K562 (cell line): Measurements from ENCODE around the gene SCPEP1. TPM values are rescaled to one million over a fixed set of nuclear protein-coding genes. Genes with fewer than 3 reads are reported as not detected.

Experiments
- CTBP1 ChIP-seq: fragments of 450-650 bp; IDR thresholded peaks from 2 replicates; pipeline ENCODE4 v1.6.1; 2016; ENCODE audit warnings: borderline replicate concordance
- FOSL1 ChIP-seq: fragments of 200-800 bp; sonication (Bioruptor generic); conservative IDR thresholded peaks from 2 replicates; pipeline ENCODE4 v1.6.1; 2016; ENCODE audit warnings: missing genetic modification characterization, missing compliant biosample characterization
- JUN ChIP-seq, 2 experiments: sonication (generic) in 1 of 2; formaldehyde crosslinking in 1 of 2; IDR thresholded peaks; 2 replicates each; pipeline versions ENCODE4 v1.6.1 to v1.8.0; 2012 to 2022; ENCODE audit warnings: borderline replicate concordance in 2 of 2, mild to moderate bottlenecking in 2 of 2, improper control_type of control experiment in 1 of 2, low read depth in 1 of 2, low read length in 1 of 2, missing genetic modification reagents in 1 of 2
- MAZ ChIP-seq, 2 experiments: fragments of 450-650 bp in 1 of 2; sonication (generic) in 1 of 2; formaldehyde crosslinking; IDR thresholded peaks in 1 of 2; conservative IDR thresholded peaks in 1 of 2; 2 replicates each; pipeline versions ENCODE4 v1.4.0 to v1.5.0; 2020; ENCODE audit warnings: mild to moderate bottlenecking in 1 of 2, missing genetic modification reagents in 1 of 2
- NR2C2 ChIP-seq, 2 experiments: fragments of 200-800 bp in 1 of 2; sonication (Bioruptor generic) in 1 of 2; sonication (generic) in 1 of 2; formaldehyde crosslinking in 1 of 2; IDR thresholded peaks; 2 replicates each; pipeline versions ENCODE4 v1.6.1 to v1.8.0; 2016 to 2022; ENCODE audit warnings: mild to moderate bottlenecking in 1 of 2, missing compliant biosample characterization in 1 of 2, missing genetic modification characterization in 1 of 2, missing genetic modification reagents in 1 of 2
- polyA plus RNA-seq, 8 experiments: library from polyadenylated mRNA; depleted of rRNA in 4 of 8; stranded (reverse) in 5 of 8; unstranded in 3 of 8; fragments of >200 nt; fragmentation: Nextera tagmentation in 2 of 8; fragmentation: Illumina TruSeq in 1 of 8; extraction: Ambion mirVana in 2 of 8; extraction: Trizol in 1 of 8; gene quantifications; 2 replicates each; pipeline versions ENCODE4 v1.2.1 to v1.2.3, GENCODE V29; 2011 to 2014; ENCODE audit warnings: inconsistent platforms in 1 of 8, missing spikeins in 1 of 8
- total RNA-seq, 7 experiments: library from RNA; depleted of rRNA in 6 of 7; stranded (reverse); fragments of >200 nt in 6 of 7; fragmentation: Illumina TruSeq in 2 of 7; extraction: Trizol in 2 of 7; gene quantifications; 2 replicates each; pipeline versions ENCODE4 v1.2.1 to v1.2.3, GENCODE V29; 2011 to 2021; ENCODE audit warnings: low replicate concordance in 1 of 7
- TF ChIP-seq, protein P1 (sequence below): fragments of 450-650 bp; formaldehyde crosslinking; IDR thresholded peaks from 2 replicates; pipeline ENCODE4 v1.4.0; 2020; ENCODE audit warnings: mild to moderate bottlenecking, moderate library complexity
- TF ChIP-seq, protein P2 (sequence below), 3 experiments: IDR thresholded peaks in 2 of 3; conservative IDR thresholded peaks in 1 of 3; 2 replicates each; pipeline ENCODE4 v1.5.1; 2011 to 2012; ENCODE audit warnings: low read length in 3 of 3, mild to moderate bottlenecking in 3 of 3, control low read depth in 2 of 3, improper control_type of control experiment in 1 of 3, inconsistent platforms in 1 of 3, low read depth in 1 of 3, mixed read lengths in 1 of 3, moderate library complexity in 1 of 3; ENCODE audit not compliant: insufficient read depth in 2 of 3
- TF ChIP-seq, protein P3 (sequence below), 2 experiments: fragments of 450-650 bp; formaldehyde crosslinking in 1 of 2; IDR thresholded peaks; 2 replicates each; pipeline versions ENCODE4 v1.4.0 to v1.6.1; 2014 to 2020; ENCODE audit warnings: mild to moderate bottlenecking in 2 of 2, borderline replicate concordance in 1 of 2, low read depth in 1 of 2

SCPEP1 gene
- total and polyA plus RNA-seq, 9 of the 15 experiments (the other 6 are each of a cell fraction or from before 2014, with no cell fraction given), result 5.1 to 14.8 (median 7.2) TPM

DNA sequence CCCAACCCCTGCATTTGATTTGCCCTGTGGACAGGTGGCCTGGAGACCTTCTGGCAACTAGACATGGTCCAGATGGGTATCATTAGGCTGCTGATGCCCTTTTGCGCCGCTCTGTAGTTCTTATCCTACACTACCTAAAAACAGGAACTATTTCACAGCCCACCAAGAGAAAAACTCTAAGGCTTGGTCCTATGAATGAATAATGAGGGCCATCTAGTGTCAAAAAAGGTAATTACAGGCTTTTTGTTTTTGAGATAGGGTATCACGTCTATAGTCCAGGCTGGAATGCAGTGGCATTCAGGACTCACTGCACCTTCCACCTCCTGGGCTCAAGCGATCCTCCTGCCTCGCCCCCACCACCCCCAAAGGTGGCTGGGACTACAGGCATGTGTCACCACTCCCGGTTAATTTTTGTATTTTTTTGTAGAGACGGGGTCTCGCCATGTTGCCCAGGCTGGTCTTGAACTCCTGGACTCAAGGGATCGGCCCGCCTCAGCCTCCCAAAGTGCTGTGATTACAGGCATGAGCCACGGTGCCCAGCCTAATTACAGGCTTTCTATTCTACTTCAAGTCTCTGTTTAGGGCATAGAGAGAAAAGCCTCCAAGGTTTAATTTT, 38.0 kb upstream of the SCPEP1 start (continued):
- TF ChIP-seq, protein P1, sequence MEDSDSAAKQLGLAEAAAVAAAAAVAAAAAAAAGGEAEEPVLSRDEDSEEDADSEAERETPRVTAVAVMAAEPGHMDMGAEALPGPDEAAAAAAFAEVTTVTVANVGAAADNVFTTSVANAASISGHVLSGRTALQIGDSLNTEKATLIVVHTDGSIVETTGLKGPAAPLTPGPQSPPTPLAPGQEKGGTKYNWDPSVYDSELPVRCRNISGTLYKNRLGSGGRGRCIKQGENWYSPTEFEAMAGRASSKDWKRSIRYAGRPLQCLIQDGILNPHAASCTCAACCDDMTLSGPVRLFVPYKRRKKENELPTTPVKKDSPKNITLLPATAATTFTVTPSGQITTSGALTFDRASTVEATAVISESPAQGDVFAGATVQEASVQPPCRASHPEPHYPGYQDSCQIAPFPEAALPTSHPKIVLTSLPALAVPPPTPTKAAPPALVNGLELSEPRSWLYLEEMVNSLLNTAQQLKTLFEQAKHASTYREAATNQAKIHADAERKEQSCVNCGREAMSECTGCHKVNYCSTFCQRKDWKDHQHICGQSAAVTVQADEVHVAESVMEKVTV (CRISPR knock-in tag), result peak; percentile 79
- TF ChIP-seq FOSL1 (no peak), MAZ (CRISPR knock-in tag; conservative IDR thresholded peaks at IDR 0.05 in 1 of 2, IDR thresholded peaks at IDR 0.05 in 1 of 2) (no peak), JUN (IDR thresholded peaks at IDR 0.05; ENCODE audit: borderline replicate concordance, low read depth, low read length) (no peak), JUN (CRISPR knock-in tag; IDR thresholded peaks at IDR 0.05; ENCODE audit: borderline replicate concordance) (no peak), NR2C2 (CRISPR knock-in tag; IDR thresholded peaks at IDR 0.05) (no peak), NR2C2 (tag; IDR thresholded peaks at IDR 0.05) (no peak), CTBP1 (no peak)
- TF ChIP-seq, protein P2, sequence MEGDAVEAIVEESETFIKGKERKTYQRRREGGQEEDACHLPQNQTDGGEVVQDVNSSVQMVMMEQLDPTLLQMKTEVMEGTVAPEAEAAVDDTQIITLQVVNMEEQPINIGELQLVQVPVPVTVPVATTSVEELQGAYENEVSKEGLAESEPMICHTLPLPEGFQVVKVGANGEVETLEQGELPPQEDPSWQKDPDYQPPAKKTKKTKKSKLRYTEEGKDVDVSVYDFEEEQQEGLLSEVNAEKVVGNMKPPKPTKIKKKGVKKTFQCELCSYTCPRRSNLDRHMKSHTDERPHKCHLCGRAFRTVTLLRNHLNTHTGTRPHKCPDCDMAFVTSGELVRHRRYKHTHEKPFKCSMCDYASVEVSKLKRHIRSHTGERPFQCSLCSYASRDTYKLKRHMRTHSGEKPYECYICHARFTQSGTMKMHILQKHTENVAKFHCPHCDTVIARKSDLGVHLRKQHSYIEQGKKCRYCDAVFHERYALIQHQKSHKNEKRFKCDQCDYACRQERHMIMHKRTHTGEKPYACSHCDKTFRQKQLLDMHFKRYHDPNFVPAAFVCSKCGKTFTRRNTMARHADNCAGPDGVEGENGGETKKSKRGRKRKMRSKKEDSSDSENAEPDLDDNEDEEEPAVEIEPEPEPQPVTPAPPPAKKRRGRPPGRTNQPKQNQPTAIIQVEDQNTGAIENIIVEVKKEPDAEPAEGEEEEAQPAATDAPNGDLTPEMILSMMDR (IDR thresholded peaks at IDR 0.05 in 2 of 3, conservative IDR thresholded peaks at IDR 0.05 in 1 of 3; ENCODE audit: insufficient read depth in 2 of 3, low read depth in 1 of 3, low read length in 3 of 3), result peak; percentile 63 to 88 (median 72); a peak in 5 of 6 replicates
- TF ChIP-seq, protein P3, sequence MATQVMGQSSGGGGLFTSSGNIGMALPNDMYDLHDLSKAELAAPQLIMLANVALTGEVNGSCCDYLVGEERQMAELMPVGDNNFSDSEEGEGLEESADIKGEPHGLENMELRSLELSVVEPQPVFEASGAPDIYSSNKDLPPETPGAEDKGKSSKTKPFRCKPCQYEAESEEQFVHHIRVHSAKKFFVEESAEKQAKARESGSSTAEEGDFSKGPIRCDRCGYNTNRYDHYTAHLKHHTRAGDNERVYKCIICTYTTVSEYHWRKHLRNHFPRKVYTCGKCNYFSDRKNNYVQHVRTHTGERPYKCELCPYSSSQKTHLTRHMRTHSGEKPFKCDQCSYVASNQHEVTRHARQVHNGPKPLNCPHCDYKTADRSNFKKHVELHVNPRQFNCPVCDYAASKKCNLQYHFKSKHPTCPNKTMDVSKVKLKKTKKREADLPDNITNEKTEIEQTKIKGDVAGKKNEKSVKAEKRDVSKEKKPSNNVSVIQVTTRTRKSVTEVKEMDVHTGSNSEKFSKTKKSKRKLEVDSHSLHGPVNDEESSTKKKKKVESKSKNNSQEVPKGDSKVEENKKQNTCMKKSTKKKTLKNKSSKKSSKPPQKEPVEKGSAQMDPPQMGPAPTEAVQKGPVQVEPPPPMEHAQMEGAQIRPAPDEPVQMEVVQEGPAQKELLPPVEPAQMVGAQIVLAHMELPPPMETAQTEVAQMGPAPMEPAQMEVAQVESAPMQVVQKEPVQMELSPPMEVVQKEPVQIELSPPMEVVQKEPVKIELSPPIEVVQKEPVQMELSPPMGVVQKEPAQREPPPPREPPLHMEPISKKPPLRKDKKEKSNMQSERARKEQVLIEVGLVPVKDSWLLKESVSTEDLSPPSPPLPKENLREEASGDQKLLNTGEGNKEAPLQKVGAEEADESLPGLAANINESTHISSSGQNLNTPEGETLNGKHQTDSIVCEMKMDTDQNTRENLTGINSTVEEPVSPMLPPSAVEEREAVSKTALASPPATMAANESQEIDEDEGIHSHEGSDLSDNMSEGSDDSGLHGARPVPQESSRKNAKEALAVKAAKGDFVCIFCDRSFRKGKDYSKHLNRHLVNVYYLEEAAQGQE (IDR thresholded peaks at IDR 0.05; ENCODE audit: borderline replicate concordance), result peak; percentile 77
- TF ChIP-seq, protein P3 (CRISPR knock-in tag; IDR thresholded peaks at IDR 0.05; ENCODE audit: low read depth), result no peak
